Measurements from ENCODE around the gene KCNJ4.
A peak's percentile ranks its signal among the peaks of the same experiment; 100 is the strongest.
"Not testable (repeated sequence)": the region's sequence is repeated elsewhere in the genome, so short reads cannot be mapped to it uniquely, and the experiment has no call there.

Gene KCNJ4

DNA sequence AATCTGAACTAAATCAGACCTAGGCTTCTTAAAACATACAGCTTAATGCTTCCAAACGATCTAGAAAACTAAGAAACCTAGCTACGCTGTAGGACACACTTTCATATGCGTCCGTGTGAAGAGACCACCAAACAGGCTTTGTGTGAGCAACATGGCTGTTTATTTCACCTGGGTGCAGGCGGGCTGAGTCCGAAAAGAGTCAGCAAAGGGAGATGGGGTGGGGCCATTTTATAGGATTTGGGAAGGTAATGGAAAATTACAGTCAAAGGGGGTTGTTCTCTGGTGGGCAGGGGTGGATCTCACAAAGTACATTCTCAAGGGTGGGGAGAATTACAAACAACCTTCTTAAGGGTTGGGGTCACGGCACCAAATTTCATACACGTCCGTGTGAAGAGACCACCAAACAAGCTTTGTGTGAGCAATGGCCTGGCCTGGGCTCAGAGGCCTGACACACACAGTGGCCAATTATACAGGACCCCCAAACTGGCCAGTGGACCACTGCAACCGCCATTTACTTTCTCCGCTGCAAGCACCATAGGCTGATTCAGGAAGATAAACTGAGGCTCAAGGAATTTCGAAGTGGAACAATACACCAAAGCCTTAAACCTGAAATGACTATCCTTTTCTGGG, 58.4 kb downstream of the KCNJ4 start:
- H3K27me3 Mint-ChIP-seq; H3K9me3 Mint-ChIP-seq; ATAC-seq (replicated peaks); DNase-seq: not testable (repeated sequence)
- peak overlapping the region; percentile 92 for H3K27ac Mint-ChIP-seq
- peaks cover 8 to 17% of the 10 kb centered on the region in 2 donors for H3K36me3 Mint-ChIP-seq
- H3K4me3 Mint-ChIP-seq = peak overlapping the region; percentile 92
- H3K4me1 Mint-ChIP-seq = peaks cover 14 to 37% of the 10 kb centered on the region in 2 donors

DNA sequence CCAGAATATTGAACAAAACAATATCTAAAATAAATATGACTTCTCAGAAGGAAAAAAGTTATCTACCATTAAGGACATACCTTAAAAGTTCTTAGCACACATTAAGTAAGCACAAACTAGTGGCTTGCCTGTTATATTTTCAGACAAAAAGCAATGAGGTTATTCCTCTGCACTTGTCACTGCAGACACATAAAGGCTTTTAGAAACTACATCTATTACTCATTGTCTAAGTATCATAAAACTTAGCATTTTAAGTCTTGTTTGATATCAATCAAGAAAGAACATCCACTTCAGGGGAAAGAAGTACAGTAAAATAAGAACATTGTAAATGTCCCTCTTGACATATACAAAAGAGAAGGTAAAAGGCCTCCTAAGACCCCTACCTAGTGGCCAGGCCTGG, 59.1 kb downstream of the KCNJ4 start:
- Mint-ChIP-seq H3K4me3 (peak overlapping the region; percentile 92), H3K27ac (peak overlapping the region; percentile 92), H3K36me3 (peaks cover 8 to 17% of the 10 kb centered on the region in 2 donors), H3K4me1 (peaks cover 14 to 43% of the 10 kb centered on the region in 2 donors)
- not testable (repeated sequence) for H3K27me3 Mint-ChIP-seq; H3K9me3 Mint-ChIP-seq; DNase-seq; ATAC-seq (replicated peaks)

DNA sequence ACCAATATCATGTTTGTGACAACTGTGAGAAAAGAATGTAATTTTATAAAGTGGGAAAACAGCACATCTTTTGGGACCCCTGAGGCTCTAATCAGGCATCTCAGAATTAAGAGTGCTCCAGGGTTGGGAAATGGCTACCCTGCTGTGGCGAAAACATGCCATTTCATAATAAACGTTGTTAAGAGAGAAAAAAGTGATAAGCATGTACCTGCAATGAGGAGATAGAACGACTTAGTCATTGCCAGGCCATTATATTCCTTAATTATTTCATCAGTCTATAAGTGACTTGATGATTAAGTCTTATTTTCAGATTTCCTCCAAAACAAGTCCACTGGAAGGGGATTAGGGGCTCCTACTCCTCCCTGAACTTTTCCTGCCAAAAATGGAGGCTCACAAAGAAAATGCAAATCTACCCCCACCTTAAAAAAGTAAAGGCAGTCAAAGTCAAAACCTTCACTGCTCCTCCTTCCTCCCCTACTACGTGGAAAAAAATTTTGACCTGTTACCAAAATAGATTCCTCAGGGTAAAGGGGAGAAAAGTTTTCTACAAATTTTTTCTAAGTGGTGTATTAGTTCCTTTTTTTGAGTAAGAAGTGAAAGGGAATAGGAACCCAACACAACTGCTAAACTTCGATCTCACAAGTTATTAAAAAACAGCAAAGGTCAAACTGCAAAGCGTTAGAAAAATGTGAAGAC, 59.9 kb downstream of the KCNJ4 start:
- Mint-ChIP-seq H3K36me3 (peaks cover 13 to 25% of the 10 kb centered on the region in 2 donors), H3K27ac (peak overlapping the region; percentile 91), H3K4me1 (peaks cover 21 to 52% of the 10 kb centered on the region in 2 donors), H3K4me3 (peak overlapping the region; percentile 92)
- ATAC-seq (replicated peaks) = peak; percentile 42 to 48
- H3K9me3 Mint-ChIP-seq, DNase-seq, H3K27me3 Mint-ChIP-seq: not testable (repeated sequence)

DNA sequence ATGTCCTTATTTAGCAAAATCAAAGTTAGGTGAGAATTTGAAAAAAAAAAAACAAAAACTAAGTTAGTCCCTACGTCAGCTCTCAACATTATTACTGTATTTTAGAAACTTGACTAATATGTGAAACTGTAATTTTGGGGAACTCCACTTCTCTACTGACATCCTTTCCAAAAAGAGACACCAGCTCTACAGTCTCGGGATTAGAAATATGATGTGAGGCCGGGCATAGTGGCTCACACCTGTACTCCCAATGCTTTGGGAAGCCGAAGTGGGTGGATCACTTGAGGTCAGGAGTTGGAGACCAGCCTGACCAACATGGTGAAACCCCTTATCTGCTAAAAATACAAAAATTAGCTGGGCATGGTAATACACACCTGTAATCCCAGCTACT, 65.6 kb downstream of the KCNJ4 start:
- Mint-ChIP-seq H3K36me3 (peaks cover 6 to 19% of the 10 kb centered on the region in 2 donors), H3K4me1 (peaks cover 20 to 54% of the 10 kb centered on the region in 2 donors), H3K27ac (peak overlapping the region; percentile 59), H3K4me3 (peak overlapping the region; percentile 25 to 60)
- peak; percentile 79 to 85 for ATAC-seq (replicated peaks)
- H3K9me3 Mint-ChIP-seq, H3K27me3 Mint-ChIP-seq, DNase-seq: not testable (repeated sequence)

DNA sequence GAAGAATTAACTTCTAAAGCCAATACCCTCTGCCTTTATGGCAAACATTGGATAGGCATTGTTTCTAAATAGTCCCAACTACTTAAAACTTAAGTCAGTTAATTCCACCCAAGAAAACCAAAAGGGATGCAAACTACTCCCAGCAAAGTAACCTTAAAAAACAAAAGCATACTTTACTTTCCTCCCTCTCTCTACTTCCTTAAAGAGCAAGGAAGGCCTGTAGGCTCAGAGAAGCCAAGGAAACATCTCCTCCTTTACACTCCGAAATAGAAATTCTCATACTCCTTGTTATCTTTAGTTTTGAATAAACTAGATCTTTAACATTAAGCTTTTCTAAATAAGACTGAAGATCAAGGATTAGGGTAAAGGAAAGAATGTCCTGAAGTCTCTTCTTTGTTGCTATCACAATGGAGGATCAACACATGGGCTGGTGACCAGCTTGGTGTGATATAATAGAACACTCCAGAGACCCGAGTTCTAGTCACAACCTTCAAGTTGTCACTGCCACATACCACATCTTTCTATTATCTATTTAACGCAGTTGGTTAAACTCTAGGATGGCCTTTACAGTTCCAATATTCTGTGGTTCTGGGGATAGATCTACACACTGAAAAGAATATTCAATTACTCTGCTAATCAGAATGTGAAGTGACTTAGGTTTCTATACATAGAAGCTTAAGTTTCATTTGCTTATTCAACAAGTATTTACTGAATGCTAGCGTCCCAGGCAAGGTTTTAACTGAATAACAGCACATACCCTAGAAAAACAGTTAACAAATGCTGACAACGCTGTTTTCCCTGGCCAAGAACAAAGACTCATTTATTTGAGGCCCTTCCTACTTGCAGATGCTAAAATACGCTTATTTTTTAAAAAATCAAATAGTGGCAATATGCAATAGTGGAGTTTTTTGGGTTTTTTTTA, 66.2 kb downstream of the KCNJ4 start:
- H3K9me3 Mint-ChIP-seq; ATAC-seq (replicated peaks); H3K27me3 Mint-ChIP-seq; H3K27ac Mint-ChIP-seq; DNase-seq: not testable (repeated sequence)
- peaks cover 19 to 51% of the 10 kb centered on the region in 2 donors for H3K4me1 Mint-ChIP-seq
- H3K36me3 Mint-ChIP-seq = peaks cover 7 to 18% of the 10 kb centered on the region in 2 donors
- peak overlapping the region in 1 of 2 donors; percentile 60 for H3K4me3 Mint-ChIP-seq

DNA sequence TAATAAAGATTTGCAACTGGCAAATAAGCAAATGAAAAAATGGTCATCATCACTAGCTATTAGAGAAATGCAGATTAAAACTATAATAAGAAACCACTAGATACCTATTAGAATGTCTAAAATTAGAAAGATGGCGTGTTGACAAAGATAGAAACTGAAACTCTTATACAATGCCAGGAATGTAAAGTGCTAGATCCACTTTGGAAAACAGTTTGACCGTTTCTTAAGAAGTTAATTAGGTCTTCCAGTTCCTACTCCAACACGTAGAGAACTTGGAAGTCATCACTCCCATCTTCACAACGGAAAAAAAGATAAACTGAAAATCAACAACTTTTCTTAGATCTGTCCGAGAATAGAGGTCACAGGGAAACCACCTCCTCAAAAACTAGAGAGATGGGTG, 68.1 kb downstream of the KCNJ4 start:
- H3K9me3 Mint-ChIP-seq; H3K27me3 Mint-ChIP-seq; DNase-seq; ATAC-seq (replicated peaks): not testable (repeated sequence)
- peaks cover 32 to 56% of the 10 kb centered on the region in 2 donors for H3K4me1 Mint-ChIP-seq
- H3K4me3 Mint-ChIP-seq = peak overlapping the region; percentile 45 to 62
- H3K27ac Mint-ChIP-seq = peak overlapping the region; percentile 67
- H3K36me3 Mint-ChIP-seq = peaks cover 20 to 31% of the 10 kb centered on the region in 2 donors

DNA sequence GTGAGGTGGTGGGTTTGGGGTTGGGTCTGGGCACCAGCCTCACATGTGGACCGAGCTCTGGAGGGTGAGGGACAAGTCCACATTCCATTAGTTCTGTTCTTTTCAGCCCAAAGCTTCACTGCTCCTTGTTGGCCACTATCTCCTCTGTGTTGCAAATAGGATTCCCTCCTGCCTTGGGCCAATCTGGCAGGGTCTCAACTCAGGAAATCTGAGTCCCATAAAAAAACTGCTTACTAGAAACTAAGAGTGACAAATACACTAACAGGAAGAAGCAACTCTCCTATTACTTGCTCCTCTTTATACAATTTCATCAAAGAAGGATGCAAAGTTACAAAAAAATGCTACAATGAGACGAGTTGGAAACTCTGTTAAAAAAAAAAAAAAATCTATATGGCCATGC, 71.6 kb downstream of the KCNJ4 start:
- H3K4me1 Mint-ChIP-seq = peaks cover 25 to 38% of the 10 kb centered on the region in 2 donors
- DNase-seq (no peak), ATAC-seq (replicated peaks) (no peak)
- H3K9me3 Mint-ChIP-seq = no peaks in the 10 kb centered on the region
- H3K27ac Mint-ChIP-seq = peak overlapping the region; percentile 28
- no peaks in the 10 kb centered on the region for H3K27me3 Mint-ChIP-seq
- H3K36me3 Mint-ChIP-seq = peaks cover 33 to 38% of the 10 kb centered on the region in 2 donors
- no peak overlapping the region for H3K4me3 Mint-ChIP-seq

DNA sequence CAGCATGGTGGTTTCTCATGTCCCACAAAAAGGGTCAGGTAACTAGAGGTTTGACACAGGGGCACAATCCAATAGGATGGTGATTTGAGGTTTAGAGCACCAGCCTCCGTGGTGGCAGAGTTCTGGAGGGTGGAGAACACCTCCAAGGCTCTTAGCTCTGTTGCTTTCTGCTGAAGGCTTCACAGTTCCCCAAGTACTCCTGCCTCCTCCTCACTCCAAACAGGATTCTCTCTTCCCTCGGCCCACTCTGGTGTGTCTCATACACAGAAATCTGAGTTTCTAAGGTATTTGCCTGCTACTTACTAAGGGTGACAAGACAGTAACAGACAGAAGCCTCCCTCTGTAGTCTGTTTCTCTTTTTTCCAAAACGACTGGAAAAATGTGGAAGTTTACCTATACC, 73.6 kb downstream of the KCNJ4 start:
- H3K27ac Mint-ChIP-seq, H3K4me3 Mint-ChIP-seq: not testable (repeated sequence)

More for the DNA sequence above, 73.6 kb downstream of the KCNJ4 start:
- not testable (repeated sequence) for H3K27me3 Mint-ChIP-seq; ATAC-seq (replicated peaks); H3K9me3 Mint-ChIP-seq; DNase-seq
- Mint-ChIP-seq H3K4me1 (peaks cover 22 to 38% of the 10 kb centered on the region in 2 donors), H3K36me3 (peaks cover 41 to 49% of the 10 kb centered on the region in 2 donors)

Measured in stimulated activated naive B cell treated with anti-CD40 and anti-IgM and Interleukin-4, amounts not matched to agents 10 μg/mL and 1 μg/mL and 100 μg/mL, for 72 hours (primary cell).